A673 (cell line): ENCODE results near the gene MSN. TPM values are rescaled to one million over a fixed set of nuclear protein-coding genes. Genes with fewer than 3 reads are reported as not detected.
A peak's percentile ranks its signal among the peaks of the same experiment; 100 is the strongest.

Experiments used
- BruUV-seq: library from RNA; stranded (reverse); fragments of 400-500 nt; replicated peaks from 2 replicates; lab custom pipeline; 2021; lab: Mats Ljungman, UMichigan
- CTCF ChIA-PET: fragments of 300-600 bp; sonication (Branson Sonifier 250); formaldehyde crosslinking; loops from one replicate; lab custom pipeline; 2022; ENCODE audit warnings: antibody characterized with exemption; lab: Charles Lee
- POLR2A ChIA-PET: fragments of 300-600 bp; sonication (Branson Sonifier 250); formaldehyde crosslinking; loops from one replicate; lab custom pipeline; 2022; ENCODE audit warnings: antibody characterized with exemption; ENCODE audit not compliant: low non-redundant PET; lab: Charles Lee
- DNase-seq: peaks from one replicate; pipeline ENCODE4 v3.0.0-alpha.2; 2015; ENCODE audit warnings: low spot score
- H3K27ac ChIP-seq: fragments of 200-600 bp; sonication (generic); 2 replicates; pipeline ENCODE4 v1.5.1; 2016; ENCODE audit warnings: mixed run types, low read depth, mild to moderate bottlenecking, mixed read lengths, antibody characterized with exemption, low read length; ENCODE audit not compliant: poor library complexity, severe bottlenecking
- H3K27me3 ChIP-seq: fragments of 200-600 bp; sonication (generic); replicated peaks from 2 replicates; pipeline ENCODE4 v1.6.1; 2017; ENCODE audit warnings: mixed run types, low read depth, mild to moderate bottlenecking, mixed read lengths, antibody characterized with exemption, low read length; ENCODE audit not compliant: insufficient read depth, poor library complexity
- H3K36me3 ChIP-seq: fragments of 200-600 bp; sonication (generic); 2 replicates; pipeline ENCODE4 v1.6.1; 2016; ENCODE audit warnings: mixed run types, mild to moderate bottlenecking, mixed read lengths, antibody characterized with exemption, low read length; ENCODE audit not compliant: insufficient read depth, poor library complexity, severe bottlenecking
- H3K4me1 ChIP-seq: fragments of 200-600 bp; sonication (generic); 2 replicates; pipeline ENCODE4 v1.6.1; 2017; ENCODE audit warnings: mixed run types, mild to moderate bottlenecking, mixed read lengths, antibody characterized with exemption, low read length; ENCODE audit not compliant: insufficient read depth, poor library complexity, severe bottlenecking
- H3K4me3 ChIP-seq: fragments of 200-600 bp; sonication (generic); 2 replicates; pipeline ENCODE4 v1.5.1; 2016; ENCODE audit warnings: low read depth, mixed run types, mild to moderate bottlenecking, mixed read lengths, low read length; ENCODE audit not compliant: poor library complexity, severe bottlenecking
- H3K9me3 ChIP-seq: fragments of 200-600 bp; sonication (generic); 2 replicates; pipeline ENCODE4 v1.6.1; 2016; ENCODE audit warnings: mixed run types, low read depth, mild to moderate bottlenecking, mixed read lengths, antibody characterized with exemption, low read length; ENCODE audit not compliant: poor library complexity, severe bottlenecking
- CTCF ChIP-seq: fragments of 300-800, 200-600 bp; sonication (generic); conservative IDR thresholded peaks from 2 replicates; pipeline ENCODE4 v1.5.1; 2017; ENCODE audit warnings: low read depth, mild to moderate bottlenecking, antibody characterized with exemption, low read length, moderate library complexity, mixed read lengths
- EZH2 ChIP-seq: fragments of 200-600 bp; sonication (generic); IDR thresholded peaks from 2 replicates; pipeline ENCODE4 v1.6.1; 2017; ENCODE audit warnings: borderline replicate concordance, low read depth, mild to moderate bottlenecking, mixed read lengths, antibody characterized with exemption, low read length; ENCODE audit not compliant: poor library complexity, severe bottlenecking
- intact Hi-C: fragments of 100-400 bp; cut with micrococcal nuclease; formaldehyde crosslinking; loops from one replicate; pipeline ENCODE4 v1.10.0; 2022; ENCODE audit not compliant: unreplicated experiment
- total RNA-seq: library from RNA; stranded (reverse); gene quantifications from 2 replicates; pipeline ENCODE4 v1.2.3, GENCODE V29; 2021

Gene MSN
- total RNA-seq, 1 experiment from 2014 or later, result 468 TPM

GRCh38 chrX:65697915-65698796 is 30.7 kb downstream of the MSN start:
- DNase-seq, result peak; percentile 82
- Histone ChIP-seq H3K36me3 (no peaks in the 10 kb centered on the region), H3K4me1 (peaks cover 51% of the 10 kb centered on the region), H3K27me3 (no peaks in the 10 kb centered on the region), H3K4me3 (peak overlapping the region; percentile 4), H3K27ac (peak overlapping the region; percentile 84), H3K9me3 (no peaks in the 10 kb centered on the region)
- ChIA-PET CTCF (no interaction called here), POLR2A (interaction anchor here (0.5 kb wide), 1 partner anchor 102 kb away, joined by 7 read pairs; no protein-coding TSS in a partner anchor)
- no peak for TF ChIP-seq CTCF
- TF ChIP-seq EZH2, result no peak
- BruUV-seq, result no TSS peak
- intact Hi-C loops, result no loop called here

- ChIA-PET CTCF (no interaction called here), POLR2A (no interaction called here)
- BruUV-seq, result no TSS peak
- Histone ChIP-seq H3K4me3 (no peak overlapping the region), H3K4me1 (peaks cover 51% of the 10 kb centered on the region), H3K9me3 (no peaks in the 10 kb centered on the region), H3K27ac (peak overlapping the region; percentile 68), H3K27me3 (no peaks in the 10 kb centered on the region), H3K36me3 (no peaks in the 10 kb centered on the region)
- no peak for DNase-seq
- TF ChIP-seq CTCF (no peak), EZH2 (no peak)
- intact Hi-C loops, result loop anchor here (5.0 kb wide), 2 partner anchors 36 to 106 kb away; partner anchors contain the start of gene MSN
Measured at GRCh38 chrX:65702956-65703355, 35.5 kb downstream of the MSN start.

GRCh38 chrX:65705439-65705838 is 38.0 kb downstream of the MSN start:
- BruUV-seq, result no TSS peak
- H3K36me3 ChIP-seq, result no peaks in the 10 kb centered on the region
- POLR2A ChIA-PET, result no interaction called here
- H3K27me3 ChIP-seq, result no peaks in the 10 kb centered on the region
- no peak for DNase-seq
- intact Hi-C loops, result no loop called here
- H3K4me3 ChIP-seq, result no peak overlapping the region
- TF ChIP-seq CTCF (no peak), EZH2 (no peak)
- no peaks in the 10 kb centered on the region for H3K9me3 ChIP-seq
- H3K4me1 ChIP-seq, result peaks cover 32% of the 10 kb centered on the region
- peak overlapping the region; percentile 53 for H3K27ac ChIP-seq
- CTCF ChIA-PET, result no interaction called here
